ENCODE results near the gene C6orf58. TPM values are rescaled to one million over a fixed set of nuclear protein-coding genes. Genes with fewer than 3 reads are reported as not detected.

The C6orf58 gene
- total and polyA plus RNA-seq, 2 experiments from 2014 or later, result 0.18 TPM; not detected in 1

DNA sequence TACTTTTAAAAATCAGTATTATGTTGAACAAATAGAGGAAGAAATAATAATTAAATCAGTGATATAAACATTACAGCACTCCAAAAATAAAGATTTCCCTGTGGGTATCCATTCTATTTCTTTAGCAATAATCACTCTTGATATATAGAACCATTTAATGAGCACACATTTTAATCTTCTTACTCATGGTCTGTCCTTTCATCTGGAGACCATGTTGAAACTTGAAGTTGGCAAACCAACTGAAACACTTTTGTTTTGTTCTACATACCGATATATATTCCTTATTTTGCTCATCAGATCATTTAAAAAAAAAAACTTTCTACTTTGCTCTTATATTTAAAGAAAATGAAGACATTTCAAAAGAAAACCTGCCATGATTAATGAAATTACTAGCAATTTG, 13.4 kb downstream of the C6orf58 start:
- no peak overlapping the region for H2AFZ ChIP-seq
- H3K27me3 ChIP-seq (ENCODE audit: insufficient read depth), result no peaks in the 10 kb centered on the region
- H3K9me3 Mint-ChIP-seq, result peaks cover 8% of the 10 kb centered on the region; the same call in 2 of the 3 replicates
- H3K27ac ChIP-seq (ENCODE audit: low read depth), result no peak overlapping the region
- no peaks in the 10 kb centered on the region for H3K27me3 Mint-ChIP-seq (ENCODE audit: insufficient read depth, low read depth, poor library complexity)
- H4K20me1 ChIP-seq (replicated peaks; ENCODE audit: insufficient read depth), result no peaks in the 10 kb centered on the region
- no peaks in the 10 kb centered on the region for H3F3A ChIP-seq (replicated peaks; ENCODE audit: low read depth)
- no peak overlapping the region for H3K27ac Mint-ChIP-seq
- H3K4me3 ChIP-seq, result no peak overlapping the region
- no peaks in the 10 kb centered on the region for H3K9me2 ChIP-seq (ENCODE audit: insufficient read depth)
- peaks cover 6% of the 10 kb centered on the region for H3K4me1 ChIP-seq (ENCODE audit: insufficient read depth)
- ATAC-seq (no peak), DNase-seq (ENCODE audit: low spot score) (no peak)
- 0 out of 3 replicates have a peak, but pooled peaks cover 4% of the 10 kb centered on the region for H3K36me3 Mint-ChIP-seq (ENCODE audit: low read depth)
- no peaks in the 10 kb centered on the region for H3K36me3 ChIP-seq (ENCODE audit: insufficient read depth)
- H3K4me3 Mint-ChIP-seq, result no peak overlapping the region
- H3K4me1 Mint-ChIP-seq, result peaks cover 17% of the 10 kb centered on the region
- TF ChIP-seq ZNF114 (CRISPR knock-in tag; IDR thresholded peaks at IDR 0.05) (no peak), ZNF462 (CRISPR knock-in tag; IDR thresholded peaks at IDR 0.05) (no peak), POLR2AphosphoS5 (IDR thresholded peaks at IDR 0.05; ENCODE audit: low read depth) (no peak), EZH2phosphoT487 (IDR thresholded peaks at IDR 0.05; ENCODE audit: unreplicated experiment) (no peak), ETS1 (IDR thresholded peaks at IDR 0.05) (no peak), JUNB (IDR thresholded peaks at IDR 0.05; ENCODE audit: unreplicated experiment) (no peak), REST (IDR thresholded peaks at IDR 0.05; ENCODE audit: unreplicated experiment) (no peak), NANOG (IDR thresholded peaks at IDR 0.05; ENCODE audit: borderline replicate concordance) (no peak), CREB1 (CRISPR knock-in tag; IDR thresholded peaks at IDR 0.05; ENCODE audit: low read depth) (no peak), EZH2 (IDR thresholded peaks at IDR 0.05; ENCODE audit: low read depth, unreplicated experiment) (no peak)
- H3K79me2 ChIP-seq (replicated peaks; ENCODE audit: insufficient read depth), result no peaks in the 10 kb centered on the region
- no peak overlapping the region for H3K4me2 ChIP-seq
